Measurements from ENCODE around the gene LCN10.

The LCN10 gene

GRCh38 chr9:136735812-136736480, 6.8 kb downstream of the LCN10 start:
- no peak for DNase-seq

DNA sequence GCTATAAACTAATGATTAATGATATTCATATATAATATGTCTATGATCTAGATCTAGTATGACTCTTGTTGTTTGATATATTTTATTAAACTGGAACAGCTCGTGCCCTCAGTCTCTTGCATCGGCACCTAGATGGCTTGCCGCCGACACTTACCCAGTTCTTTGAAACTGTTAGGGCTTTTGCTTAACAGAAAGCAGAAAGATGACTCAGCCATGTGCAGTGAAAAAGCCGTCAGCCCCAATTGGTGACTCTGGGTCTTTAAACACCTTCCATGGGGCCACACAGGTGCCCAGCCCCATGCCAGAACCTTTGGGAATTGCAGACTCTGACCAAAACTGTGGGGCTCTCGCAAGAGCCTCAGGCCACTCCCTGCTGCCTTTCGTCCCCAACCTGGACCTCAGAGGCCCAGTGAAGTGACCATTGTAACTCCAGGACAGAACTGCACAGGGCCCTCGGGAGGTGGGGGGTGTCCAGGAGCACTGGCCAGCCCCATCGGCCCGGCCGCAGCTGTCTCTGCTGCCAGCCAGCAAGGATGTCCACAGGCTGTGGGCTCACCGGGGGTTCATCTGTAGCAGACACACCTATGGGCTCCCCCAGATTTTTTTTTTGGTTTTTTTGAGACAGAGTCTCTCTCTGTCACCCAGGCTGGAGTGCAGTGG, 7.8 kb downstream of the LCN10 start:
- DNase-seq: no peak

- no peak for DNase-seq
Observed at GRCh38 chr9:136733611-136734010, 9.1 kb downstream of the LCN10 start.

DNA sequence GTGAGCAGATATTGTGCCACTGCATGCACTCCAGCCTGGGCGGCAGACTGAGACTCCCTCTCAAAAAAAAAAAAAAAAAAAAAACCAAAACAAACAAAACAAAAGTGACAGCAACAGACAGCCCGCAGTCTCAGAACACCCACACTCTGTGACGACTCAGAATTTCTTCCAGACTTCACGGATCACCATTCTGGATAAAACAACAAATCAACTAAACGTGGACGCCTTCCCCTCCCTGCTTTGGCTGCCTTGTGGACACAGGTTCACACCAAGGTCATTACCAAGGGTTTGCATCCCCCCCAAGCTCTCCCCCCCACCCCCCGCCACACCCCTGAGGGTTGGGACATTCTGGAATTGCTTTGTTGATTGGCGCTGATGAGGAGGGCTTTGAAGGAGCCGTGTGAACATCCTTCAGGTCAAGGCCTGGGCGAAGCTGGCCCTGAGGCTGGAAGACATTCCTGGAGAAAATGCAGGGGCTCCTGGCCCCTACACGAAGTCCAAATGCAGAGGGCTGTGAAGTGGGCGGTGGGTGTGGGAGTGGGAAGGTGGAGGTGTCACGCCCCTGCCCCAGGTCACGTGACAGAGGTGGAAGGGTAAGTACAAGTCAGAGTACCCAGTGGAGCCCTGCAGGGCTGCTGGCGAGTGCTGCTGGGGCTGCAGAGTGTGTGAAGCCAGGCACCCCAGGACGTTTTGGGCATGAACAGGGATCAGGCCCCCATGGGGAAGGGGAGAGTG, 10.1 kb downstream of the LCN10 start:
- DNase-seq: no peak

- no peak for DNase-seq
Observed at GRCh38 chr9:136729926-136730325, 12.8 kb downstream of the LCN10 start.

DNA sequence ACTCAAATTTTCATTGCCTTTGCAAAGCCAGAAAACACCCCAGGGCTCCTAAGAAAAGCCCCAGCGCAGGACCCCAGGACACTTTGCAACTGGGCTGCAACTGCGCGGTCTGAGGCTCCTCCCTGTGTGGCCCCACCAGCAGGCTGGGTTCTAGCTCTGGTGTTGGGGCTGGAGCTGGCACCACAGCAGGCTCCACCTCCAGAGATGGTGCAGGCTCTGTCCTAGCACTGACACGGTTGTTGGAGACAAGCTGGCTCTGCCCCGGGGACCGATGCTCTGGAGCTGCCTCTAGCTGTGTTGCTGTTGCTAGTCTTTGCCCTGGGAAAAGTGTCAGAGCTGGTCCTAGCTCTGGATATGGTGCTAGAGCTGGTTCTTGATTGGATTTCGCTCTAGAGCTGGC, 13.6 kb downstream of the LCN10 start:
- DNase-seq: no peak

DNA sequence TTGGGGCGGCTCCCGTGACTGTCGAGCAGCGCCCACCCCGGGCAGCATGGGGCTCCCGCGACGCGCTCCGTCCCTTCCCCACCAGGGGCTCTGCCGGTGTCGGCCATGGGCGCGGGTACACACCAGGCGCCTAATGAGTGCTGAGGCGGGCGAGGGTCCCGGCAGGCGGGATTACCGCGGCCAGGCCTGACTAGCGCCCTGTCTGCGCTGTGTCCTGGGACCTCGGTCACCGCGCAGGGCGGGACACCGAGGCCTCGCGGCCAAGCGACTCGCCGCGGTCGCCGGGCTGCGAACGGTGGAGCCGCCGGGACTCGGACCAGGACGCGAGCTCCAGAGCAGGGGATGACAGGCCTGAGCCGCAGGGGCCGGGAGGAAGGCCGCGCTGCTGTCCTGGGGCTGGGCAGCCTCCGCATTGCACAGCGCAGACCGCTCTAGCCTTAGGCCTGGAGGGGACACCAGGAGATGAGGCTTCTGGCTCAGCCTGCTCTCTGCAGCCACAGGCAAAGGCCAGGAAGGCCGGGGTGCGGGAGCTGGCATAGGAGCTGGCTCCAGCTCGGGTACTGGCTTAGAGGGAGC, 14.1 kb downstream of the LCN10 start:
- DNase-seq: no peak

DNA sequence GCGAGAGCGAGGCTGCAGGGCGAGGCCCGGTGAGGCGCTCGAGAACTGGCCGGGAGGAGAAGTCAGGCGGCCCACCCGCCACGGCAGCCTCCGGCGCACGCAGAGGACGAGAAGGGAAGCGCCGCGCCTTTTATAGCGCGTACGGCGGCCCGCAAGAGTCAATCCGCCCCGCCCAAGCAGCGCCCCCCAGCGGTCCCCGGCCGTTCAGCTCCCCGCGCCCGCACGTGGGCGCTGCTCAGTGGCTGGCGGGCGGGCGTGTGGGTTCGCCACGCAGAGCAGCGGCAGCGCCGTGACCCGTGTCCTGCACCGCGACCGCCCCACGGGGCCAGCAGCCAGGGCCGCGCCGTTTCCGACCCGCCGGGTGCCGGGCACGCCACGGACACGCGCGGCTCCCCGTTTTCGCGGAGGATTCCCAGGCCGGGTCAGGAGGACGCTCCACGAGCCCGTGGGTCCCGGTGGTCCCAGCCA, 14.6 kb downstream of the LCN10 start:
- DNase-seq: peak; percentile 88 to 96

DNA sequence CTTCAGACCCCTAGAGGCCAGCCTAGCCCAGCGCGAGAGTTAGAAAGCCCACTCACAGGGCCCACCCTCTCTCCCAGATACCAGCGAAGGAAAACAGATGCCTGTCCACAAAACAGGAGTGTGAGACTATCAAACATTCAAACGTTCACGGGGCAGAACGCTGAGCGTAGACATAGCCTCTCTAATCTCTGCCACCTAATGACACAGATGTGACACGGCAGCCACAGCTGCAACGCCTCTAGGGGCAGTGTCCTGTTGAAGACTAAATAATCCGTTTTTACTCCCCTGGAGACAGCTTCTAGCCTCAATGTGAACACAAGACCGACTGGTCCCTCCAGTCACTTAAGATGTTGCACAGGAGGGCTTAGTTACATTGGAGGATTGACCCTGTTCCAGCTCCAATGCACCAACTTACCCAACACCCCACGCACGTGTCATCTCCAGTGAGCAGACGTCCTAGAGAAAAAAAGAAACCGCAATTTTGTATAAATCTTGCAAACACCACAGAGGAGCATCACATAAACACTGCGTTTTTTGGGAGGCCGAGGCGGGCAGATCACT, 16.0 kb downstream of the LCN10 start:
- DNase-seq: peak in 1 of 2 experiments; percentile 37

DNA sequence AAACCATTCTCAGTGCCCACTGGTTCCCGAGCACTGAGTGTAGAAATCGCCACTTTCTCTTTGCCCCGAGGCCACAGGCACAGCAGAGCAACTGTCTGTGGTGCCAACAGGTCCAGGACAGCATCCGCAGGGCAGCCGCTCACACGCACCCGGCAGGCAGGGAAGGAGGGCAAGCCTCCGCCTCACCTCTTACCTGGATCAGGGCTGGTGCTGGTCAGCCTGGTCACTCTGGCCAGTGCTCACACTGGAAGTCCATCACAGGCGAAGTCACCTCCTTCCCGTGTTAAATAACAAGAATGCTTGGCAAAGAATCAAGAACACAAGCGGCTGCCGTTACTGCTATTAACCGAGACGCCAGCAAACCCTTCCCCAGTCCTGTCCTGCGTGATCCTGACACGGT, 16.6 kb downstream of the LCN10 start:
- no peak for DNase-seq

GRCh38 chr9:136725612-136726011, 17.1 kb downstream of the LCN10 start:
- DNase-seq: no peak

GRCh38 chr9:136724772-136725171, 18.0 kb downstream of the LCN10 start:
- DNase-seq: no peak

DNA sequence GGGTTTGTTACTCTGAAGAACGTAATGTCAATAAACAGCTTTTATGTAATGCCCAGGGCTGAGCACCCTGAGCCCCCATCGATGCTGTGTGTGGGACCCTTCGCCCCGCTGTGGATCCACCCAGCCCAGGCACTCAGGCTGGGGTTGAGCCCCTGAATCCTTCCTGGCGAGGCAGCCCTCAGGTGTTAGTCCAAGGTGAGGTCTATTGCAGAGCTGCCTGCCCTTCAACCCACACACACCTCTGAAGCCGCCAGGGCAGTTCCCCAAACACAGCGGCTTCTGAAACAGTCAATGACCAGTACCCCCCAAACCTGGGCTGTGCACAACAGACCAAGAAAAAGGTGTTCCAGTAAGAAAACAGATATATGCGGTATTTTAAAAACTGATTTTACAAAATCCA, 18.8 kb downstream of the LCN10 start:
- no peak for DNase-seq

- DNase-seq: no peak
Observed at GRCh38 chr9:136723362-136723976, 19.3 kb downstream of the LCN10 start.

GRCh38 chr9:136722969-136723356, 19.8 kb downstream of the LCN10 start:
- no peak for DNase-seq

- no peak for DNase-seq
Observed at GRCh38 chr9:136722093-136722968, 20.4 kb downstream of the LCN10 start.

DNA sequence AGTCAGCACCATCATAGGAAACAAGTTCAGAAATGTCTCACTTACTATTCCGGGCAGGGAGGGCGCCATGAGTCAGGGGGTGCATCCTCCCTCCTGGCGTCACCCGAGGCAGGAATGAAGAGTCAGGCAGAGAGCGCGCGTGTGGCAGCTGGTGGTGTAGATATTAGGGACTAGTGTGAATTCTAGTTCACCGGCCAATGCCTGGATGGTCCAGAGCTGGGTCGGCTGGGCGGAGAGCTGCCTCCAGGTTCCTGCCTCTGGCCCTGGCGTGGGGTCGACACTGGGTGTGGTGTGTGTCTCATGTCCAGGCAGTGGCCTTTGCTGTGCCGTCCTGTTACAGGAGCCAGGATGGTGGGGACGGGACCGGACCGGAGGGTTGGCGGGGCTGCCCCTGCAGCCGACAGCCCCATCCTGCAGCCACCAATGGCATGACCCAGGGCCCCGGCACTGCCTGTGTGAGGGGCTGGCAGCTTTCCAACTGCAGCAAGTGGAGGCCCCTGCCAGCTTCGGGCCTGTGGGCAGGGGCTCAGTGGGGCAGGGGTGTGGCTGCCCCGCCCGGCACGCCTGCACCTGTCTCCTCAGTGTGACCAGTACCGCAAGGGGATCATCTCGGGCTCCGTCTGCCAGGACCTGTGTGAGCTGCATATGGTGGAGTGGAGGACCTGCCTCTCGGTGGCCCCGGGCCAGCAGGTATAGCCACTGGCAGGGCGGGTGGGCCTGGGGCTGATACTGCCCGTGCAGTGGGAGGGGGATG, 21.2 kb downstream of the LCN10 start:
- DNase-seq: no peak

GRCh38 chr9:136720898-136721338, 21.8 kb downstream of the LCN10 start:
- DNase-seq: no peak

GRCh38 chr9:136720251-136720897, 22.4 kb downstream of the LCN10 start:
- DNase-seq: no peak

DNA sequence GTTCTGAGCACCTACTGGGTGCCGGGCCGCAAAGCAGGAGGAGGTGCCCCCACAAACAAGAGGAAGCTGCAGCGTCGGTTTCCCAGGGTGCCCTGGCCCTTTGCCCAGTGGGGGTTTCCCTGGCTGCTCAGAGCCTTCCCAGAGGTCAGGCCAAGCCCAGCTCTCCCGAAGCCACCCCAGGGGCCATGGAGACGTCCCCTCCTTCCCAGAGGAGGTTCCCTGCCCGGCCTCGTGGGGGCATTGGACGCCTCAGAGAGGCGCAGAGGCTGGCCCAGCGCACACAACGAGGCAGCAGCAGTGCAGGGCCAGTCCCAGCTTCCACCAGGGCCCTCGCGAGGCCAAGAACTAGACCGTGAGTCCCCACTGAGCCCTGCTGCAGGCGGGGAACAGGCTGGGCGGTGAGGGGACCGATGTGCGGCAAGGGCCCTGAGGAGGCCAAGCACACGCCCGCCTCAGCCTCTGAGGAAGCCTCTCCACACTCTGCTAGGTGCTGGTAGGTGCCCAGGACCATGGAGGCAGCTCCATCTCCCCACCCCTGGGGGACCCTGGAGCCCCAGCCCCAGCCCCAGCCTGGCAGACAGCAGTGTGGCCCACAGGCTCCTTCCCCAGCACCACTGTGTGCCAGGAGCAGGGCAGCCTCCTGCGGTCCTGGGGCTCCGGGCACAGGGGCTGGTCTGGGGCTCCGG, 23.4 kb downstream of the LCN10 start:
- no peak for DNase-seq

All from stimulated activated CD4-positive, alpha-beta T cell treated with anti-CD3 and anti-CD28 coated beads, Interleukin-4, amount 100 ng/mL, for 4 hours (primary cell).